Activated CD4-positive, alpha-beta T cell treated with anti-CD3 and anti-CD28 coated beads, Interleukin-2, Interleukin-6, amounts not matched to agents 100 ng/mL and 50 ng/mL, durations not matched to agents 16 hours and 8 hours (primary cell): Measurements from ENCODE around the gene SEZ6L2.
"Not testable (repeated sequence)": the region's sequence is repeated elsewhere in the genome, so short reads cannot be mapped to it uniquely, and the experiment has no call there.

Experiments used
- DNase-seq: peaks from one replicate; pipeline ENCODE4 v3.0.0-alpha.2; 2020

Gene SEZ6L2

DNA sequence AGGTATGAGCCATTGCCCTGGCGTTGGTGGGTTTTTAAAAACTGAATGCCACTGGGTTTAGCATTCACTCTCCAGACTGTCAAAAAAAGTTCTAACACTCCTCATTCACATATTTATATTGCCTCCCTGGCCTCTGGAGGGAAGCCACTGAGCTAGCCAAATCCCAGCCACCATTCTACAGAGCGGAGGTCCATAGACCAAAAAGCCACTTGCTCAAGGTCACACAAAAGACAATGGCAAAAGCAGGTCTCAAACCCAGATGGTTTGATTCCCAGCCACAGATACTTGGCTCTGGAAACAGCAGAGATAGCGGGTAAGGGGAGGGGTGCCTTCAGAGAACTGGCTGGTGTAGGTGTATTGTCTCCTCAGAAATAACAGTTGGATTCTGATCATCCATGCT is 18.3 kb downstream of the SEZ6L2 start:
- DNase-seq: no peak

DNA sequence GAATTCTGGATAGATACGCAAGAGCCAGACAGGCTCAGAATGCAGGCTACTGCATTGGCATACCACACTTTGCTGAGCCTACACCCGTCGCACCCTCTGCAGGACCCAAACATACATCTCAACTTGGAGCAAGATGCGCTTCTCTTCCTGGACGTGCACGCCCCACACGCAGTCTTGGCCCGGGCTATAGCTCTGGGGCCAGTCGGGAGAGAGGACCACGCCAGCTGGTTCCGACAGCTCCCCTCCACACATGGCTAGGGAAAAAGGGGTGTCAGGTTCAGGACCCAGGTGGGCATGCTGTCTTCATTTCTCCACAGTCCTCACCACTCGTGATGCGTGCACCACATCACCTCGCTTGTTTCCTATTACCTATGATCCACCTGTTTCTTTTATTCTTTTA is 21.2 kb downstream of the SEZ6L2 start:
- no peak for DNase-seq

DNA sequence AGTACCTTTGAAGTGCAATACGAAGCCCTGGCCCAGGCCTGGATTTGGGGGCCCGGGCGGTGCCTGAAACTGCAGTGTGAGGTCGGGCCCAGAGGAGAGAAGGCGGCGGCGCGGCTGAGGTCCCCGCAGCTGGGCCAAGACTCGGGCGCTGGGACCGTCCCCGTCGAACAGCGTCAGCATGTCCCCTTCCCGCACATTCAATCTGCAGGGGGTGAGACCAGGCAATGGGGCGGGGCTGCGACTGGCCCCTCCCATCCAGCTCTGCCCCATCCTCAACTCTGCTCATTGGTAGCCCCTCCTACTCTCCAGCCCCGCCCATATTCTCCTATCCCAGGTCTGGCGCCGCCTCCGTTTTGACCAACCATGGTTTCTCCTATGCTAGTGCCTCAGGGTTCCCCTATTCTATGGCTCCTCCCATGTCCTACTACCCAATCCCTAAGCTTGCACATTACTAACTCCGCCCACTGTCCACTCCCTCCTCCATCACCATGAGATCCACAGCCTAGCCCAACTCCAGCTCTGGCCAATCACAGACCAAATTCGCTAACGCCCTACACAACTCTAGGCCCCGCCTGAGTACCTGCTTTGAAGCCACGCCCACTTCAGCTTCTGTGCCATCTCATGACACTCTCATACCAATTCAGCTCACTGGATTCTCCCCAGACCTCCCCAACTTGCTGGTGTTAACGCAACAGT is 21.9 kb downstream of the SEZ6L2 start:
- peak; percentile 60 for DNase-seq

DNA sequence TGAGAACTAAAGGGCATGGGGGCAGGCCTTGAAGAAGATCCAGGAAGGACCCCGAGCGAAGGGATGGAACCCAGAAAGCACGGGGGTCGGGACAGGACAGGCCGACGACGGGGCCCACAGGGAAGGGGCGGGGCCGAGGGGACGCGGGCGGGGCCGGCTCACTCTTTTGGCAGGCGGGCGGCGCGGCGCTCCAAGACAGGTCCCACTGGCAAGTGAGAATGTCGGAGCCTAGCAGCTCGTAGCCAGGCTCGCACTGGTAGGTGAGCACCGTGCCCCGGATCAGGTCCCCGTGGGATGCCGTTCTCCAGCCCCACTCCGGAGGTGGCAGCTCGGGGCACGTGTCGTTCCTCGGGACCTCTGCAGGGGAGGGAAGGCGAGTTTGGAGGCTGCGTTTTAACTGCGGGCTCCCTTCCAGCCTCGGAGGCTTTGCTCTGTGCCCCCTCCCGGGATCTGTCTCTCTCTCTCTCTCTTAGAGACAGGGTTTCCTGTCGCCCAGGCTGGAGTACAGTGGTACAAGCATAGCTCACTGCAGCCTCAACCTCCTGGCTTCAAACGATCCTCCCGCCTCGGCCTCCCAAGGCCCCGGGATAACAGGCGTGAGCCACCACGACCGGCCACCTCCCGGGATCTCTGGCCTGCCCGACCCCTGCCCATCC is 22.6 kb downstream of the SEZ6L2 start:
- peak; percentile 20 for DNase-seq

DNA sequence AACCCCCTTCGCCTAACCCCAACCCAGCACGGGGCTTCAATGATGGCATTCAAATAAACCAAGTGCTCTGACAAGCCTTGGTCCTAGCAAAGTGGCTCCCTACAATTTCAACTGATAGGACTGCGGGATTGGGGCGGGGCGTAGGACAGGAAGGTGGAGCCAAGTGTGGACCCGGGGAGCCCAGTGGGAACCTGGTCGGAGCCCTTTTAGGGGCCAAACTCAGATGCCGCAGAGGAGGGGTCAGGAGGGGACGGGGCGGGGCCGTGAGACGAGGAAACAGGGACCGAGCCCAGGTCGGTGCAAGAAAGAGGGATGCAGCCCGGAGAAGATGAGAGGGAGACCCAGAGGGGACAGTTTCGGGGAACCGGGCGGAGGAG is 23.1 kb downstream of the SEZ6L2 start:
- DNase-seq: no peak

DNA sequence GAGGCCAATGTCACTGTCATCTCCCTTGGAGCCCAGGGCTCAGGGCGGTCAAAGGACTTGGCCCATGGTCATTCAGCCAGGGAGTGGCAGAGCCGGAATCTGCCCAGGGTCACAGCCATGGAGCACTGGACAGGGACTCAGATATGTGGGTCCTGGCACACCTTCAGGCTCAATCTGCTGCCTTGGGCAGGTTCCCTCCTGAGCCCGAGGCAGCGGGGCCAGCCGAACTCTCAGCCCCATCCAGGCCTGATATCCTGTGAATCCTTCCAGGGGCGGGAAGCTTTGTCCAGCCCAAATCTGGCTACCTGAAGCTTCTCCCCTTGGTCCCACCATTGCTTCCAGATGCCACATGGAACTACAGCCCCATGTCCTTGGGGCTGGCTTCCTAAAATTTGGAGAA is 24.1 kb downstream of the SEZ6L2 start:
- DNase-seq: no peak

DNA sequence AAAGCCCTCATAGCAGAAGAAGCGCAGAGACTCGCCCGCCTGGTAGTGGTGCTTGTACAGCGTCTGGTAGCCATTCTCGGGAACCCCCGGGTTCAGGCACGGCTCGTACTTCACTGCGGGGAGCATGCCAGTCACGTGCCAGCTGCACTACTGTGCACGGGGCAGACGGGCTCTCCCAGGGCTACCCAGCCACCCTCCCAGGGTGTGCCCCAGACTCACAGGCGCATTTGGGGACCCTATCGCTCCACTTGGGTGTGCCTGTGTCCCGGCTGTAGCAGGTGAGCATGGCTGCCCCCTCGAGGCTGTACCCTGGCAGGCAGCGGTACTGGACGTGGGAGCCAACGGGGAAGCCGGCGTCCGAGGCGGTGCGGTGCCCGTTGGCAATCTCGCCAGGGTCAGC is 26.0 kb downstream of the SEZ6L2 start:
- DNase-seq: no peak

DNA sequence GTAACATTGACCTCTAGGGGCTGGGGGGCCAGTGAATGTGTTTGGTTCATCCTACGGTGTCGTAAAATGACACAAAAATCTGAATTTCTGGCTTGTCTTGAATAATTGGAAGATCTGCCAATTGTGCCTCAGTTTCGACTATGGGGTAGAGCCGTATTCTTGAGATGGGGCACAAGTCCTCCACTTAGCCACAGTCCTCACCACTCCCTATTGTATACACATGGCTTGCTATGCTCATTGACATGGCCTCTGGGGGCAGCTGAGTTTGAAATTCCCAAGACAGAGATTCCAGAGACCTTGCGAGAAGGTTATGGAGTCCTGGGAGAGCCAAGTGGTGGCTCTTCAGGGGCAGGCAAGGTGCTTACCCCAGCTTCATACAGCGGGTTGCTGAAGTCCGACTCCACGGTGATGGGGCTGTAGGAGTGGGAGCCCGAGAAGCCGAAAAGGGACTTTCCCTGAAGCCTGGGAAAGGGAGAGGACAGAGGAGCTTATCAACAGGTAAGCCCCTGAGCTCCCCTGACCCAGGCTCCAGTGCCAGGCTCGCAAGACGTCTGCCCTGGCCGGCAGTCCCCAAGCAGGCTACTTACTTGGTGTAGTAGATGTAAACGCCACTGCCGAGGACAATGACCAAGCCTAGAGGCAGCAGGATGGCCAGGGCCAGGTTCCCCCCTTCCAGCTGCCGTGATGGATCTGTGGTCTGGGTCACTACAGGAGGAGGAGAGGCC is 27.4 kb downstream of the SEZ6L2 start:
- no peak for DNase-seq

DNA sequence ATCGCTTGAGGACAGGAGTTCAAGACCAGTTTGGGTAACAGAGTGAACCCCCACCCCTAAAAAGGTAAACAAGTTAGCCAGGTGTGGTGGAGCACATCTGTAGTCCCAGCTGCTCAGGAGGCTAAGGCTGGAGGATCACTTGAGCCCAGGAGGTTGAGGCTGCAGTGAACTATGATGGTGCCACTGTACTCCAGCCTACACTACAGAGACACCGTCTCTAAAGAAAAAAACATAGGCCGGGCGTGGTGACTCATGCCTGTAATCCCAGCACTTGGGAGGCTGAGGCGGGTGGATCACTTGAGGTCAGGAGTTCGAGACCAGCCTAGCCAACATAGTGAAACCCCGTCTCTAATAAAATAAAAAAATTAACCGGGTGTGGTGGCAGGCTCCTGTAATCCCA is 30.3 kb downstream of the SEZ6L2 start:
- DNase-seq: not testable (repeated sequence)

DNA sequence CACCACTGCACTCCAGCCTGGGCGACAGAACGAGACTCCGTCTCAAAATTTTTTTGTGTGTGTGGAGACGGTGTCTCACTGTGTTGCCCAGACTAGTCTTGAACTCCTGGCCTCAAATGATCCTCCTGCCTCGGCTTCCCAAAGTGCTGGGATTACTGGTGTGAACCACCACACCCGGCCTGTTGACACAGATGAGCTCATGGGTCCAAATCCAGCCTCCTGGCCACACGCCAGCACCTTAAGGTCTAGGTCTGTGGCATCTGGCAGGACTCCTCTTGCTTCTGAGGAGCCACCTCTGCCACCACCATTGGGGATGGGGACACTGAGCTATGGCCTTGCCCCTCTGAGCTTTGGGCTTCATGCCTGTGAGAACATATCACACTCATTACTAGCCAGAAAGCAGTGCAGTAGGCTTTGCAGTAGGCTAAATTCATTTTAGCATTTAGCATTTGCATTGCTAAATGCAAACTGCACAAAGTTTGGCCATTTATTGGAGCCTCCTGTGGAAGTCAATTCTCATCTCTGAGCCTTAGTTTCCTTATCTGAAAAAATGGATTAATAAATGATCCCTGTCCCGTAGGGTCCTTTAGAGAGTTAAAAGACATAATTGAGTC is 30.8 kb downstream of the SEZ6L2 start:
- DNase-seq: no peak

DNA sequence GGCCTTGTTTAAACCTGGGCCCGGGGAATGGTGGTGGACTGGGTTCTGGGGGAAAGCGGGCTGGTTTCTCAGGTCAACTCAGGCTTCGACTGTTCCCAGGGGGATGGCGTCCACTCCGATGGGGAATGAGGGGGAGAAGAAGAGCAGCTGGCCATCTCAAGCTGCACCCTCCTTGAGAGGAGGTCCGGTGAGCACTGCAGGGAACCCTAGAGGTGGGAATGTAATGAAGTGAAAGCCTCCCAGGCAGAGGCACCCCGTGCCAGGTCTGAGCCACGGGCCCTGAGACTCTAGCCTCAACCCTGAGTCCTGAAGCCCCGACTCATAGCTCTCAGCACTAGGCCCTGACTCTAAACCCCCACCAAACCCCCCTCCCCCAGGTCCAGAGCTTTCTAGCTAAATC is 35.1 kb downstream of the SEZ6L2 start:
- no peak for DNase-seq

DNA sequence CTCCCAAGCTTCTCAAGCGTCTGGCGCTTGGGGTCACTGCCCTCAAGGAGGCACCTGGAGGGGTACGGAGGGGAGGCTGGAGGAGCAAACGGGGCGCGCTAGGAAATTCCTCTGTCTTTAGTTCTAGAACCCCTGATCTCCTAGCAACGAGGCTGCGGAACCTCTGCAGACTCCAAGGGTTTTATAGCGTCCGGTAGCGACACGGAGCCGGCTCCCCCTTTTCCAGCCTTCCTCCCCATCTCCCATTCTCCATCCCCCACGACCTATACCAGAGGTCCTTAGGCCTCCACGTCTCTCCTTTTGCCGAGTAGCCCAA is 35.7 kb downstream of the SEZ6L2 start:
- DNase-seq: no peak

DNA sequence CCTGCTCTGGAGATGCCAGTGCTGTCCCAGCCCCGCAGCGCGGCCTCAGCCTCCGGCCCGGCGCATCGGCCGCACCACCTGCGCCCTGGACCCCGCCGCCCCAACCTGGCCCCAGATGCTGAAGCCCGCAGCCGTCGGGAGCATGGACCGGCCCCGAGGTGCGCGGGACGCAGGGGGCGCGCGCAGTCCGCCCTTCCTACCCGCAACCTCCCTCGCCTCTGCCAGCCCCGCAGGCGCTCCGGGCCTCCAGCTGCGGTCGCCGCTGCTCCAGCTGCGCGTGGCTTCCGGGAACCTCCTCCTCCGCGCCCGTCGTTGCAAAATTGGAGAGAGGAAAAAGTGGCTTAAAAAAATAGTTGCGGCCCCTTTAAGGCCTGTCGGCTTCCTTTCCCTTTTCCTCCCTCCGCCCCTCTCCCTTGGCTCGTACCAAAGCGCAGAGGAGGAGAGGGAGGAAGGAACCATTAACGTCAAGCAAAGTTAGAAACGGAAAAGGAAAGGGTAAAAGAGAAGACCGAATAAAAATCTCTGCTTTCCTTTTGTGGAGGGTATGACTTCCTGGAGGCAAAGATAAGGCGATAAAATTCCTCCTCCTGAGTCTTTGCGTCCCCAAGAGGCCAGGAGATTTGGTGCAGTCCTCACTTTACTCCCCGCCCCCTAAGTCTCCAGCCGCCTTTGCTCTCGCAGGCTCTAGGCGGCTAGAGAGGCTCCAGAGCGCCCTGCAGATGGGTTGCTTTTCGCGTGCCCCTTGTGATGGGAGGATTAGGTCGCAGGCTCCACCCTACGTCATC is 36.3 kb downstream of the SEZ6L2 start, which contains the start of gene CDIPT:
TSS of gene CDIPT (minus strand) at position 343 of the 785 bp plus-strand sequence. CDS start 369 bp downstream, outside the sequence.
- DNase-seq: peak; percentile 97

DNA sequence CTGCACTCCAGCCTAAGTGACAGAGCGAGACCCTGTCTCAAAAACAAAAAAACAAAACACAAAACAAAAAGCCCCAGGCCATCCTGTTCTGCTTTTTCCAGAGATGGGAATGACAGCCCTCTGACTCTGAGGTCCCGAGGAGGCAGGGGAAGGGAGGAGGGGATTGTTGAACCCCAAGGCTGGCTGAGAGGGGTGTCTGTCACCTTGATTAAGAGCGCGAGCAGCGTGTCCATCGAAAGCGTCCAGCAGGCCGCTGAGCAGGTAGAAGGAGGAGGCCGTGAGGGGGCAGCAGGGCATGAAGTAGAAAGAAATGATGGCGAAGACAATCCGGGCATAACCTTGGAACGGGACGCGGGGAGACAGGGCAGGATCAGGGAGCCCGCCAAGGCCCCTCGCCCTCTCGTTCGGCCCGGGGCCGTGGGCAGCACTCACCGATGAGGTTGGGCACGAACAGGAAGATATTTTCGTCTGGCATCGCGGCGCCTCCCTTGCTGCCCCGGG is 36.9 kb downstream of the SEZ6L2 start:
- peak; percentile 17 for DNase-seq

DNA sequence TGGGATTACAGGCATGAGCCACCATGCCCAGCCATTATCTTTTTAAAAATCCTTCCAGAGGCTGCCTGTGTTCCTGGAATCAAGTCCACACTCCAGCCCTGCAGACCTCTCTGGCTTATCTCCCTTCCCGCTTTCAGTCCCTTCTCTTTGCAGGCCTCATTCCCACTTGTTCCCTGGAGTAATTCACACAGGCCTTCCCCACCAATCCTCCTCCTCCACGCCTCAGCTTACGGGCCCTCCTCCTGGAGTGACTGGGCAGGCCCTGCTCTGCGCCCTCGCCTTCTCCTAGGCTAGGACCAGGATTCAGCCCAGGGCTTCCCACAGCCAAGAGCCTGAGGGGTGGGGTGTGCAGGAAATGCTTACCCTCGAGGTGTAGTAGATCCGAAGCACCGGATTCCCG is 39.1 kb downstream of the SEZ6L2 start:
- DNase-seq: no peak

DNA sequence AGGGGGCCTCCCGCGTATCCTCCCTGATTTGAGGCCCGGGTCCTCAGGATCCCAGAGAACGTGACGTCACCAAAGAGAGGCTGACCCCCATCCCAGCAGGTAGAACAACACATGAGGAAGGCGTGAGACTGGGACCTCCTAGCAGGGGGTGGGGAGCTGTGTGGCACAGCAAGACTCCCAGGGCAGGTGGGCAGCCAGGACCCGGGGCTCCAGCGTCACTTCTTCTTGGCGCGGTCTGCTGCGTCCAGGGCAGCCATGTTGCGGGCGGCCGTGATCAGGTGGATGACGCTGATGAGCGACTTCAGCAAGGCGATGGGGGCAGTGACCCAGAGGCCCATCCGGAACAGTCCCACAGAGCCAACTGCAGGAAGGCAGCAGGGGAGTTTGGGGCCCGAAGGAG is 40.4 kb downstream of the SEZ6L2 start:
- DNase-seq: no peak

DNA sequence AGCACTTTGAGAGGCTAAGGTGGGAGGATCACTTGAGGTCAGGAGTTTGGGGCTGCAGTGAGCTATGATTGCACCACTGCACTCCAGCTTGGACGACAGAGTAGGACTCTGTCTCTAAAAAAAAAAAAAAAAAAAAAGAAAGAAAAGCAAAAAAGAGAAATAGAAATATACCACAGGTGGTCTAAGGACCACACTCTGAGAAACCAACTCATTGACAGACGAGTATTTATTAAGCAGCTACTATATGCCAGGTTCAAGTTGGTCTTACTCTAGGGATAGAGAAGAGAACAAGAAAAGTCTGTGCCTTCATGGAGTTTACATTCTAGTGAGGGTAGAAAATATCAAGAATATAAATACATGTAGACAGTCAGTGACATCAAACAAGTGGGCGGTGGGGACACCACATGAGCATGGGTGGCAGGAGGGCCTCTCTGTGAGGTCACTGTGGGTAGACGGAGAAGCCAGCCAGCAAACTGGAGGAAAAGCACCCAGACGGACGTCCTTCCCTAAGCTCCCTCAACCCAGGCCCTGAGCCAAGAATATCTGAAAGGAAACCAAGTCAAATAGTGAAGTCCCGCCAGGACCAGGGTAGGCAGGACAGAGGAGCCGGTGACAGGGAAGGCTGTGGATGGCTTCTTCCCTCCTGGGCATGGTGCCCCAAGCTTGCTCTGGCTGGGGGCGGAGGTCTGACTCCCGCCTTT is 41.1 kb downstream of the SEZ6L2 start:
- no peak for DNase-seq

DNA sequence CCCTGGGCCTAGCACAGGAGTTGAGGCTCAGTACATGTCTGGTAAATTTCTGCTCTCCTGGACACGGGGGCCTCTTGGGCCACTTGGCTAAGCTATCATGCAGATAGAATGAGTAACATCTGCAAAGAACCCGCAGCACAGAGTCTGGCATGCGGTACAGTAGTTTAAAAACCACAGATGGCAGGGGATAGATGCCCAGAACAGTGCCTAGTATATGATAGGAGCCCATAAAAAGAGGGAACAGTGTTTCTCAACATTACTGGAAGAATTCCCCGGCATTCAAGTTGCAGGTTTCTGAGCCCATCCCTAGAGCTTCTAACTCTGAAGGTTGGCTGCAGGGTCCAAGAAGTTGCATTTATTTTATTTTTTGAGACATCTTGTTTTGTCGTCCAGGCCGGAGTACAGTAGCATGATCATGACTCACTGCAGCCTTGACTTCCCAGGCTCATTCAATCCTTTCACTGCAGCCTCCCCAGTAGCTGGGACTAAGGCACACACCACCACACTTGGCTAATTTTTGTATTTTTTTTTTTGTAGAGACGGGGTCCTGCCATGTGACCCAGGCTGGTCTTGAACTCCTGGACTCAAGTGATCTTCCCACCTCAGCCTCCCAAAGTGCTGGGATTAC is 42.1 kb downstream of the SEZ6L2 start:
- DNase-seq: no peak

DNA sequence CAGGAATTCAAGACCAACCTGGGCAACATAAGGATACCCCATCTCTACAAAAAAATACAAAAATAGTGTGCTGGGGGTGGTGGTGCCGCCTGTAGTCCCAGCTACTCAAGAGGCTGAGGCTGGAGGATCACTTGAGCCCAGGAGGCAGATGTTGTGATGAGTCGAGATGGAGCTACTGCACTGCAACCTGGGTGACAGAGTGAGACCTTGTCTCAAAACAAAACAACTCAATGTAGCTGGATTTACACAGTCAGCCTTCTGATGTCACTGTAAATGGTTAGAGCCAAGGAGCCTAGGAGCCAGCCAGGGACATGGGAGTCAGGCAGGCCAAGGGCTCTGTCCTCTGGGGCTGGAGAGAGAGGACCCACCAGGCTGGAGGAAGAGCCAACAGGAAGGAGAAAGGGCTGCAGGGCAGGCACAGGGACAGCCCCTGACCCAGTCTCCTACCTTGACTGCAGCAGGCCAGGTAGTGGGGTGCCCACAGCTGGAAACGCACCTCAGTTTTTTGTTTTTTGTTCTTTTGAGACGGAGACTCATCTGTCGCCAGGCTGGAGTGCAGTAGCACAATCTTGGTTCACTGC is 44.7 kb downstream of the SEZ6L2 start:
- no peak for DNase-seq

DNA sequence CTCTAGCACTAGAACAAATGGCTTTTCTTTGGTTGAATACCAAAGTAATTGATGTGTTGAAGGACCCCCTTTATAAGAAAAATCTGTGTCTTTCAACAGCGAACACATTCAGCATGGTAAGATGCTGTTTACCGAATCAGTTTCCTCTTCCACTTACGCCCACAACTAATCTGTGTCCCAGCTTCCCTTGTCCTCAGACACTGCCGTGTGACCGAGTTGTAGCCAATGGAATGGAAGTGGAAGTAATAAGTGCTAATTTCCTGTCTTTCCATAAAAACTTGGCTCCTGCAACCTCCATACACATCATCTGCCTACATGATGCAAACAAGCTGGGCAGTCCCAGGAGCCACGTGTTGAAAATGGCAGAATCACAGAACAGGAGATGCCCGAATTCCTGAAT is 46.7 kb downstream of the SEZ6L2 start:
- DNase-seq: no peak

DNA sequence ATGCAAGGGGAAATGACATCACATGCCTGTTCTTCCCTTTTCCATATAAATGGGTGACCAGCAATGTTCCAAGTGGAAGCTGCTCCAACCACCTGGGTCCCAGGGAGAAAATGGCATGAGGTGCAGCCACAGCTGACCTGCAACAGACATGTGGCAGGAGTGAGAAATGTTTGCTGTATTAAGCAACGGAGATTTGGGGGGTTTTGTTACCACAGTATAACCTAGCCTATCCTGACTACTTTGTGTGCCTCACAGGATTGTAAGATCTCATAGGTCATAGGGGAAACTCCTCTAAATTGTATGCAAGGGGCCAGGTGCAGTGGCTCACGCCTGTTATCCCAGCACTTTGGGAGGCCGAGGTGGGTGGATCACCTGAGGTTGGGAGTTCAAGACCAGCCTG is 48.4 kb downstream of the SEZ6L2 start:
- no peak for DNase-seq
